Smooth muscle cell (in vitro differentiated cells): ENCODE measurements around the gene BMP7. TPM values are rescaled to one million over a fixed set of nuclear protein-coding genes. Genes with fewer than 3 reads are reported as not detected.

Source experiments
- DNase-seq: peaks from one replicate; lab custom pipeline; 2025; ENCODE audit not compliant: unreplicated experiment; lab: John Stamatoyannopoulos, UW
- H2AFZ ChIP-seq: fragments of 200-600 bp; sonication (generic); 2 replicates; pipeline ENCODE4 v1.6.0; 2016; ENCODE audit warnings: antibody characterized with exemption, low read depth, mild to moderate bottlenecking
- H3F3A ChIP-seq: fragments of 200-600 bp; sonication (generic); 2 replicates; pipeline ENCODE4 v1.6.0; 2017; ENCODE audit warnings: antibody characterized with exemption, low read depth
- H3K27ac ChIP-seq: fragments of 200-600 bp; sonication (generic); 2 replicates; pipeline ENCODE4 v1.5.1; 2016; ENCODE audit warnings: low read depth, mild to moderate bottlenecking
- H3K27me3 ChIP-seq: fragments of 200-600 bp; sonication (generic); 2 replicates; pipeline ENCODE4 v1.6.1; 2016; ENCODE audit warnings: low read depth, mild to moderate bottlenecking
- H3K36me3 ChIP-seq: fragments of 200-600 bp; sonication (generic); 2 replicates; pipeline ENCODE4 v1.5.1; 2016; ENCODE audit warnings: low read depth
- H3K4me1 ChIP-seq: fragments of 200-600 bp; sonication (generic); 2 replicates; pipeline ENCODE4 v1.5.1; 2016; ENCODE audit warnings: low read depth
- H3K4me2 ChIP-seq: fragments of 200-600 bp; sonication (generic); 2 replicates; pipeline ENCODE4 v1.6.0; 2016; ENCODE audit warnings: mild to moderate bottlenecking
- H3K4me3 ChIP-seq: fragments of 200-600 bp; sonication (generic); 2 replicates; pipeline ENCODE4 v1.5.1; 2016; ENCODE audit warnings: mild to moderate bottlenecking
- H3K79me2 ChIP-seq: fragments of 200-600 bp; sonication (generic); 2 replicates; pipeline ENCODE4 v1.6.0; 2016; ENCODE audit warnings: low read depth, mild to moderate bottlenecking
- H3K9ac ChIP-seq: fragments of 200-600 bp; sonication (generic); 2 replicates; pipeline ENCODE4 v1.6.0; 2016; ENCODE audit warnings: low read depth
- H3K9me3 ChIP-seq: fragments of 200-600 bp; sonication (generic); replicated peaks from 2 replicates; pipeline ENCODE4 v1.5.1; 2016; ENCODE audit warnings: low read depth
- H4K20me1 ChIP-seq: fragments of 200-600 bp; sonication (generic); 2 replicates; pipeline ENCODE4 v1.6.0; 2016; ENCODE audit warnings: low read depth
- CTCF ChIP-seq: fragments of 200-600 bp; sonication (generic); IDR thresholded peaks from 2 replicates; pipeline ENCODE4 v1.5.1; 2017; ENCODE audit warnings: borderline replicate concordance, mild to moderate bottlenecking, antibody characterized with exemption; ENCODE audit not compliant: insufficient read depth, poor library complexity, severe bottlenecking
- WGBS: methylation state at CpG from one replicate; pipeline ENCODE4 v1.1.7; 2016; ENCODE audit warnings: low lambda C conversion rate; 5-methylcytosine and 5-hydroxymethylcytosine counted together
- polyA plus RNA-seq: library from polyadenylated mRNA; unstranded; fragments of >200 nt; fragmentation: Nextera tagmentation; extraction: Ambion mirVana; gene quantifications from 2 replicates; pipeline ENCODE4 v1.2.1, GENCODE V29; 2016
- total RNA-seq: library from RNA; depleted of rRNA; stranded (reverse); fragments of >200 nt; gene quantifications from 2 replicates; pipeline ENCODE4 v1.2.3, GENCODE V29; 2014

Gene BMP7
- total and polyA plus RNA-seq, 2 experiments from 2014 or later: 18.1 to 28.3 TPM

GRCh38 chr20:57229490-57229889 is 37.0 kb downstream of the BMP7 start:
- no peak for DNase-seq
- Histone ChIP-seq H3K9me3 (no peaks in the 10 kb centered on the region), H3K27ac (no peak overlapping the region), H4K20me1 (no peaks in the 10 kb centered on the region), H3K27me3 (no peaks in the 10 kb centered on the region), H2AFZ (no peak overlapping the region), H3K79me2 (peaks cover 48% of the 10 kb centered on the region), H3K4me1 (peaks cover 9% of the 10 kb centered on the region), H3K36me3 (no peaks in the 10 kb centered on the region), H3F3A (no peaks in the 10 kb centered on the region), H3K4me3 (no peak overlapping the region), H3K4me2 (no peak overlapping the region), H3K9ac (no peak overlapping the region)
- no peak for TF ChIP-seq CTCF
- WGBS: 62% methylated on average over 4 of the region's 4 CpGs

- Histone ChIP-seq H3K27ac (no peak overlapping the region), H3K27me3 (no peaks in the 10 kb centered on the region), H3K79me2 (peaks cover 18% of the 10 kb centered on the region), H3K36me3 (no peaks in the 10 kb centered on the region), H3K4me2 (no peak overlapping the region), H3K9ac (no peak overlapping the region), H2AFZ (no peak overlapping the region), H4K20me1 (no peaks in the 10 kb centered on the region), H3K4me3 (no peak overlapping the region), H3K9me3 (no peaks in the 10 kb centered on the region), H3F3A (no peaks in the 10 kb centered on the region), H3K4me1 (peaks cover 15% of the 10 kb centered on the region)
- 96% methylated on average over 7 of the region's 7 CpGs for WGBS
- DNase-seq: no peak
- TF ChIP-seq CTCF: no peak
Observed at GRCh38 chr20:57225830-57226229, 40.6 kb downstream of the BMP7 start.

GRCh38 chr20:57225197-57225733 is 41.2 kb downstream of the BMP7 start:
- Histone ChIP-seq H3K4me1 (peaks cover 15% of the 10 kb centered on the region), H3K36me3 (no peaks in the 10 kb centered on the region), H3F3A (no peaks in the 10 kb centered on the region), H3K27ac (no peak overlapping the region), H3K9me3 (no peaks in the 10 kb centered on the region), H4K20me1 (no peaks in the 10 kb centered on the region), H3K27me3 (no peaks in the 10 kb centered on the region), H2AFZ (no peak overlapping the region), H3K9ac (no peak overlapping the region), H3K79me2 (peaks cover 13% of the 10 kb centered on the region), H3K4me3 (no peak overlapping the region), H3K4me2 (peak overlapping the region; percentile 73)
- DNase-seq: no peak
- WGBS: 51% methylated on average over 4 of the region's 4 CpGs
- no peak for TF ChIP-seq CTCF

- no peak overlapping the region for H3K9ac ChIP-seq
- no peaks in the 10 kb centered on the region for H3K9me3 ChIP-seq
- no peaks in the 10 kb centered on the region for H3K36me3 ChIP-seq
- H3K4me1 ChIP-seq: peaks cover 15% of the 10 kb centered on the region
- no peak overlapping the region for H3K4me3 ChIP-seq
- DNase-seq: peak; percentile 34
- no peak overlapping the region for H2AFZ ChIP-seq
- no peaks in the 10 kb centered on the region for H3K27me3 ChIP-seq
- TF ChIP-seq CTCF: no peak
- peak overlapping the region; percentile 73 for H3K4me2 ChIP-seq
- H3K79me2 ChIP-seq: peaks cover 10% of the 10 kb centered on the region
- peak overlapping the region; percentile 57 for H3K27ac ChIP-seq
- no peaks in the 10 kb centered on the region for H4K20me1 ChIP-seq
- 22% methylated on average over 19 of the region's 19 CpGs for WGBS
- H3F3A ChIP-seq: no peaks in the 10 kb centered on the region
Observed at GRCh38 chr20:57224641-57225138, 41.8 kb downstream of the BMP7 start.
